ENCODE measurements around the gene TEX29.

Gene TEX29

DNA sequence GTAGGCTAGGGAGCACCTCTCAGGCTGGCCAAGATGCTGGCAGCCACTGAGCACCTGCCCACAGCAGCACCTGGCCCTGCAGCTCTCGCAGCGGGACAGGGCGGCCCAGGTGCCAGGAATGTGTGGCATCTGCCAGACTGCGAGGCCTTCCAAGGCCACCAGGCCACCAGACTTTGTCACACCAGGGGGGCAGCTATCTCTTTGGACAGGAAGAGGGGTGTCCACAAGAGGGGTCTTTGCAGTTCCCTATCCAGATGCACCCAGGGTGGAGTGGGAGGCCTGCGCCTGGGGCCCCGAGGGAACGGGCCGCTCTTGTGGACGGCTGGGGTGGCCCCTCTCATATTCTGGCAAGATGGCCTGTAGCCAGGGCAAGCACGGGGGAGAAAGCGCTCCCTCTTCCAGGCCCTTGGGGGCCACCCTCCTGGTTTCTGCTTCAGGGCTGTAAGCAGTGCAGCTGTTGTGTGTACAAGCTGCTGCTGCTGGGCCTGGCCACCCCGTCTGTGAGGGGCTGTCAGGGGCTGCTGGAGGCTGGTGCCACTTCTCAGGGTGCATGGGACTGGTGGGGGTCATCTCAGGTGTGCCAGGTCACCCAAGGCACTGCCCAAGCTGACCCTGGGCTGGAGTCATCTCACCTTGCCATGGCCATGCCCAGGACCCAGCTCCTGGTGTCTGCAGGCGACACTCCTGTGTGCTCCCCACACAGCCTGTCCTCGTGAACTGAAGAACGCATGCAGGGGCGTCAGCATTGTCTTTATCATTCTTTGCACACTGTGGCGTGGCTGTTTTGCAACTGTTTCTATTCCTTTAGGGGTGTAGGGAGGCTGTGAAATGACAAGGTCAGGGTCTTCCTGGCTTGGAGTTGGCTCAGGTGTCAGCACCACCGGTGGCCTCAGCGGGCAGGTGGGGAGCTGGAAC is 1.8 kb downstream of the TEX29 start:
- in situ Hi-C loops (cut with MboI; ENCODE audit: low sequenced_read_pairs) = no loop called here

DNA sequence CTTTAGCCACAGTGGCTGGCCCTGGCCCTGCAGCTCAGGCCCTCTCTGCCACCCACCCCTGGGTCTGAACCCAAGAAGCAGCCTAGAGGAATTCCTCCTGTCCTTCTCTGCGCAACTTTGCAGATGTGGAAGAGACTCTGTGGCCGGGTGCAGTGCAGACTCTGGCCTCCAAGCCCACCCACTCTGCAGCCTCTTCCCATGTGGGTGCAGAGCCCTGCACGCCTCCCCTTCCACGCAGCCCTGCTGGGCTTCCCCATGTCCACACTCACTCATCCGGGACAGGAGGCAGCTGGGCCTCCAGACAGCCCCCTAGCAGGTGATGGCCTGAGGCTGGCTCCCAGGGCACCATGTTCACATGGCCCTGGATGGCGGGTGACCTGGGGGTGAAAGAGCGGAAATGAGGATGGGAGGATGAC is 2.5 kb downstream of the TEX29 start:
- in situ Hi-C loops (cut with MboI; ENCODE audit: low sequenced_read_pairs) = no loop called here

DNA sequence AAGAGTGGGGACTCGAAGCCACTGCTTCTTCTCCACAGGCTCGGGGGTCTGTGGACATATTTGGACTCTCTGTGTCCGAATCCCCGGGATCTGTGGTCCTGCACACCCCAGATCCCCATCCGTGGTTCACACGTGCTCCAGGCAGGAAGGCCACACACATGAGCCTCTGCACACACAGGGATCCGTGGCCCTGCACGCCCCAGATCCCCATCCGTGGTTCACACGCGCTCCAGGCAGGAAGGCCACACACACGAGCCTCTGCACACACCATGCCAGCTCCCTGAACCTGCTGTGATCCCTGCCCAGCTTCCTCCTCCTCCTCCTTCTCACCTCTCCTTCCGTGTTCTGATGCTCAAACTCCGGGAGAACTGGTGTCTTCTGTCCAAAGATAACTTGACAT is 3.1 kb downstream of the TEX29 start:
- in situ Hi-C loops (cut with MboI; ENCODE audit: low sequenced_read_pairs) = no loop called here

DNA sequence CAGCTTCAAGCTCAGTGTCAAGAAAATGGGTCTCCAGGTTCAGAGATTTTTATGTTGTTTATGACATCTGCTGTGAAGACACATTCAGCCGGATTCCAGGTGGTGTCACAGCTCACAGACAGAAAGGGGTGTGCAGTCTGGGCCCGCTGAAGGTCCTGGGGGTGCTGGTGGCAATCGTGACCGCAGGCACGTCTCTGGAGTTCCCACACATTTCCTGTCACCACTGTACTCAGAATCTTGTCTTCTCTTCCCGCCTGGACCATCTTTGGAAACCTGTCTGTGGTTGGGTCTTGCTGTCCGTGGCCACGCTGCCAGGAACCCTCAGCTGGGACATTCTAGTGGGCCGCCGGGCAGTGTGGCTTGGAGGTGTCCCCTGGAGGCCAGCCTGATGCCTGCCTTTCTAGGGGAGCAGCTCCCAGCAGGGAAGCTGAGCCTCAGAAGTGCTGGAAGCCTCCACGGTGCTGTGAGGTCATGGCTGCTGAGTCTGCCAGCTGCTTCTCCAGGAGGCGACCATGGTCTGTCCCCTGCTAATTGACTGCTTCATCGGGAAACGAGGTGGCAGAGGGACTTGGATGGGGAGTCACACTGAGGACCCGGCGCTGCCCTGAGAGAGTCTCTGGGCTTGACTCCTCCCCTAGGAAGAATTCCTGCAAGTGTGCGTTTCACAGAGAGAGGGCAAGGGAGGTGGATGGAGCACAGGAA is 3.7 kb downstream of the TEX29 start:
- in situ Hi-C loops (cut with MboI; ENCODE audit: low sequenced_read_pairs) = no loop called here

DNA sequence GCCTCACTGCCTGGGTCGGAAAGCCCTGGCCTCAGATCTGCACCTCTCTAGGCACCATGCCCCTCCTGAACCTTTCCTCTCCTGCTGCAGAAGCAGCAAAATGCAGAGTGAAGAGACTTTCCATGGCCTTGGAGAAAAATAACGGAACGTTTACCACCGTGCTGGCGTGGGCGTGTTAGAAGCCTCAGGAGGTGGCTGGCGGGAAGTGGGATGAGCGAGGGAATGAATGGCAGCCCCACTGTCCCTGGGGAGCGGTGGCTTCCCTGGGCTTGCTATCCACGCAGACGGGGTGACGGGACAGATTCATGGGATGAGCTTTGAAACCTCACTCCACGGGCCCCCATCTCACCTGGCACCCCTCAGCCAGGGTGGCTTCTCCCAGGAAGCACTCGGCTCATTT is 4.3 kb downstream of the TEX29 start:
- in situ Hi-C loops (cut with MboI; ENCODE audit: low sequenced_read_pairs) = no loop called here

DNA sequence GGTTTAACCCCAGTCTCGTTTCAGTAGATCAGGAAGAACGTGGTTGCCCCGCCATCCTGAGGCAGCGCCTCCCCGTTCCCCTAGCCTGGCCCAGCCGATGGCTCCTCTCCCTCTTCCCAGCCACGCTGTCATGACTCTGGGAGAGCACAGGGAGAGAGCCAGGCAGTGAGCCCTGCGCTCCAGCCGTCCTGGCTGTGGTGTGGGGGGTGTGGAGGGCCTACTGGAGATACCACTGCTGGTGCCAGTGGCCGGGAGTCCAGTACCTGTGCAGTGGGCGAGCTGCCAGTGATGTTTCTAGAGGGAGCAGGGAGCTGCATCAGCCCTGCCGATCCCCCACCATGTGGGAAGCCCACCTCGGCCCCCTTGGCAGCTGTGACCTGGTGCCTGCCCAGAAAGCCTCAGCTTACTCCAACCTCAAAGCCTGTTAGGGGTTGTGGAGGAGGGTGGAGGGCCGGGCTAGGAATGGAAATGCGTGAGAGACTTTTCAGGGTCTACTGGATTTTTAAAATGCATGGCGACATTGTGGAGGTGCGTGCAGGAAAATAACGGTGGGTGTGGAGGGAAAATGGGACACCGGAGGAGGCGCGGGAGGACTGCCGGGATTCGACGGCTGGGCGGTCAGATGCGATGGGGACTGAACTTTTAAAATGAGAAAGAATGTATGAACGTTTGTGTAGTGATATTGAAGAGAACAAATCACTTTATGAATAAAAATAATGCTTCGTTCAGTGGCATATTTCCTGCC is 4.9 kb downstream of the TEX29 start:
- in situ Hi-C loops (cut with MboI; ENCODE audit: low sequenced_read_pairs) = no loop called here

DNA sequence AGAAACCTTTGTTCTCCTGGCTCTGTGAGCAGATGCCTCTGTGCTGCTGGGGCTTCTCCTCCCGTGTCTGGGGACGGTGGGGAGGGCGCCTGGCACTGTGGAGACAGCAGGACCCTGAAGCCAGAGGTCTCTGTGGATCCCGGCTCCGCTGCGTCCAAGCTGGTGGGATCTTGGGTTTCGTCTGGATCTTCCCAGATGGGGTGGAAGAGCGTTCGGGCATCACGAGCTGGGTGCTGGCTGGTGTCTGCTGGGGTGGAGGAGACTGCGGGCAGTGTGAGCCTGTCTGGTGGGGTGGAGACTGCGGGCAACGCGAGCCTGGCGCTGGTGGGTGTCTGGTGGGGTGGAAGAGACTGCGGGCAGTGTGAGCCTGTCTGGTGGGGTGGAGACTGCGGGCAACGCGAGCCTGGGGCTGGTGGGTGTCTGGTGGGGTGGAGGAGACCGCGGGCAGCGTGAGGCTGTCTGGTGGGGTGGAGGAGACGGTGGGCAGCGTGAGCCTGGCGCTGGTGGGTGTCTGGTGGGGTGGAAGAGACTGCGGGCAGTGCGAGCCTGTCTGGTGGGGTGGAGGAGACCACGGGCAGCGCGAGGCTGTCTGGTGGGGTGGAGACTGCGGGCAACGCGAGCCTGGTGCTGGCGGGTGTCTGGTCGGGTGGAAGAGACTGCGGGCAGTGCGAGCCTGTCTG is 5.6 kb downstream of the TEX29 start:
- in situ Hi-C loops (cut with MboI; ENCODE audit: low sequenced_read_pairs) = no loop called here

DNA sequence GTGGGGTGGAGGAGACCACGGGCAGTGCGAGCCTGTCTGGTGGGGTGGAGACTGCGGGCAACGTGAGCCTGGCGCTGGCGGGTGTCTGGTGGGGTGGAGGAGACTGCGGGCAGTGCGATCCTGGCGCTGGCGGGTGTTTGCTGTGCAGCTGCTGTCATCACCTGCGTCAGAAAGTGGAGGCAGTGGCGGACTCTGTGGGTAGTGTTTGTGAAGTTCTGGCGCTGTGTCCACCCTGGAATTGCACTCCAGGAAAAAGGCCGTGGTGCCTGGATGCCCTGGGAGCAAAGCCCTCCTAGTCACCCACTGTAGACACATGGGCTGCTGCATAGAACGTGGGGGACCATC is 6.2 kb downstream of the TEX29 start:
- in situ Hi-C loops (cut with MboI; ENCODE audit: low sequenced_read_pairs) = no loop called here

DNA sequence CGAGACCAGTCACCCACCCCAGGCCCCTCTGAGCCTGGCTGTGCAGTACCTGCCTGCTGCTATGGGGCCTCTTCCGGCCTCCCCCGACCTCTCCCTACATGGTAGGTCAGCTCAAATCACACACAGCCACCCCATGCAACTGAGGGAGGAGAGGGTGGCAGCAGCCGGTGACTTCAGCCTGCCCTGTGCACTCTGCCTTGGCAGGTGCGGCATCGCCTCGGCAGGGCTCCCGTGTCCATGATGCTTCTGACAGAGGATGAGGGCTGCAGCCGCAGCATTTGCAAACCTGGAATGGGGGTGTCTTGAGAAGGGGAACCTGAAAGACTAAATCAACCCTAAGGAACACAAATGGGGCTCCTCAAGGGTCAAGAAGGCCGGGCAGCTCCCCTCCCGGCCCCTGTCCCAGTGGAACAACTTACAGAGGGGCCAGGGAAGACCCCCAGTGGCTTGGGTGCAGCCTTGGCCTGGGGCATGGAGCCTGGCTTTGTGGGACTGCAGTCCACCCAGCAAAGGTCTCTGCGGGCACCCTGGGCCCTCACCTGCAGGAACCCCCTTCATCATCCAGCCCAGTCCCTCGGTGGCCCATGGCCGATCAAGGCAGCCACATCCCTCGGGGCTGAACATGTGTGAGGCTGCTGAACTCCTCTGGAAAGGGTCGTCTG is 6.7 kb downstream of the TEX29 start:
- in situ Hi-C loops (cut with MboI; ENCODE audit: low sequenced_read_pairs) = no loop called here

DNA sequence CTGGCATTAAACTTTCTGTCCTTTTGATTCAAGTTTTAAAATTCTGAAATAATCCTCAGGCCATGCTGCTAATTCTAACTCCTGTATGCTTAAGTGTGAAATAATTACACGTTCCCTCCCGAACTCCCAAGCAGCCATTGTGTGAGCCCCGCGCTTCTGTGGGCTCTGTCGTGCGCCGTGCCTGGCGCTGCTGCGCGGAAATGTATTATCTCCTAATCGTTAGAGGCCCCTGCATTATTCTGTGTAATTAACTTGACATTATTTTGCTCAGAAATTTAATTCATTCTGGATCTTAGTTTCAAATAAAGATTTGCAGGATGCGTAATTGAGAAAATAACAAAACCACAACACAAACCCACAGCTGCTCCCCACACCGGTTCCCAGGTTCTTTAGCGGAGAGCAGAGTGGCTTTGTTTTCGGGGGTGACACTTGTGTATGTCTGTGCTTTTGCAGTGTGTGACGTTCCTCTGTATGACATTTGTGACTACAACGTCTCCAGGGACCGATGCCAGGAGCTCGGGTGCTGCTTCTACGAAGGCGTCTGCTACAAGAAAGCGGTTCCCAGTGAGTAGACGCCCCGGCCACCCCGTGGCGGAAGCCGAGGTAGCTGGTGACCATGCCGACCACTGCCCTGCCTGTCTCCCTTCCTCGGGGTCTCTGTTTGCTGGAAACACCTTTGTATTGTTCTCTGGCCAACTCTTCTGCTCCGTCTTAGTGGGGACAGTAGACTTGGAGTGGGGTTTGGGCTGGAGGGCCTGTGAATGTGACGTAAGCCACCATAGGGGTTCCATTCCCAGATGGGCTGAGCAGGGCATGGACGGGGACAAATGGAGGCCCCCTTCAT is 7.5 kb downstream of the TEX29 start:
- in situ Hi-C loops (cut with MboI; ENCODE audit: low sequenced_read_pairs) = no loop called here

DNA sequence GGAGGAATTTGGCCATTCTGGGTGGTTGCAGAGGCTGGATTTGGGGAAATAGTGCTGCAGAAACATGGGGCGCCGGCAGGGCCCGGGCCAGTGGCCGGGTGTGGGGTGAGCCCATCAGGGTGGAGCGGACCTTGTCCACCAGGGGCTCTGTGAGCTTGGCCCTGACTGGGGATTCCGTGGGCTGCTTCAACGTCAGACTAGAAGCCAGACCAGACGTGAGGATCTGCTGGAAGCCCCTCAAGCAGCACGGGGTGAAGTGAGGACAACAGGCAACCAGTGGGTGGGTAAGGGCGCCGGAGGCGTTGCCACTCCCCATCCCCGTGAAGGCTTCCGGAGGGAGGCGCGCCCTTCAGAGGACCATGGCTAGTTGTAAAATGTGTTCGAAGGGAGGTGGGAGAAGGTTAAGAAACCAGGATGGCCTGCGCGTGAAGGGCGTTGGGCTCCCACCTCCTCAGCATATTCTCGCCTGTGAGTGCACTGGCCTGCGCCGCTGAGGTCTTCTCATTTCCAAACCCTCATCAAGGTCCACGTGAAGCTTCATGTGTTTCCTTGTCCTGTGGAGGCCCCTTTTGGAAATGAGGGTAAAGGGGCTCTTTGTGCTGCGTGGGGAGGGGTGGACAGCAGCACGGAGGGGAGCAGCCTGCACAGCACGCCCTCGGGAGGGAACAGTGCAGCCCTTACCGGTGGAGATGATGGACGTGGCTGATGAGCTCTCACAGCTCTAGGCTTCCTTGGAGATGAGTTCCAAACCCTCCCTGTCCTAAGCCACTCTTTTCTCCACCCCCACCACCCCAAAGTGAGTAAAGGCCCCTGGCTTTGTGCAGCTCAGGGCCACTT is 8.3 kb downstream of the TEX29 start:
- in situ Hi-C loops (cut with MboI; ENCODE audit: low sequenced_read_pairs) = no loop called here

DNA sequence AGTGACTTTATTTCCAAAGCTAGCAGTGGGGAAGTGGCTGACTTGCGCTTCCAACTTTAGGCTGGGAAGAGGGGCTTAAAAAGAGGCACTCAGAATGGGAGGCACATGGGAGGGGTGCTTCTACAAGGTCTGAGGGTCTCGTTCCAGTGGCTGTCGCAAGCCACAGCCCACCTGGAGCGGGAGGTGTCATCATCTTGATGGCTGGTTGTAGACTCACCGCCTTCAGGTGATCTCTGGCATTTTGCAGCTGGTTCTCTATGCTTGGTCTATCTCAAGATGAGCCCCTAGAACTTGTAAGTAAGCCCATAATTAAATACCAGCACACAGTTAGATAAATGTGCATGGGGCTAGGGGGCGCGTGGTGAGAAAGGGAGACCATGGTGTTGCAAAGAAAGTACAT is 9.2 kb downstream of the TEX29 start:
- in situ Hi-C loops (cut with MboI; ENCODE audit: low sequenced_read_pairs) = no loop called here

DNA sequence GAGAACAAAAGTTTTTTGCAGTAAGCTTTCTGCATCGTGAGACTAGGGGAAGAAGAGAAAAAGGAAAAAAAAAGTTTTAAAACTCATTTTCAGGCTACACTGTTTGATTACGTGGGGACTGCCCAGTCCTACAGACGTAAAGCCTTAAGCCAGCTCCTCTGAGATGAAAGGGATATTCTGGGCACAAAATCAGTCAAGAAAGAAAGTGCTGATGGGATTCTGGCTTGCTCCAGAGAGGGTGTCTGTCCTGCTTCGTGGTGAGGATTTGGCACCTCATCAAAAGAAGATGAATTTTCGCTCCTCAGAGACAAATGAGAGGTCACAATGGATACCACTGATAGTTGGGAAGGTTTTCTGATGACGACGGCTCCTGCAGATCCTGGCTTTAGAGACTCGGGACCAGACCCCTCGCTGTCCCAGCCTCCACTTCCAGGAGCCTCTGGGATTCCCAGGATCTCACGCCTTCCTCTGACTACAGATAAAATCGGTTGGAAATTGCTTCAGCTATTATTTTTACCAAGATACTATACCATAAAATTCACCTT is 9.7 kb downstream of the TEX29 start:
- in situ Hi-C loops (cut with MboI; ENCODE audit: low sequenced_read_pairs) = no loop called here

DNA sequence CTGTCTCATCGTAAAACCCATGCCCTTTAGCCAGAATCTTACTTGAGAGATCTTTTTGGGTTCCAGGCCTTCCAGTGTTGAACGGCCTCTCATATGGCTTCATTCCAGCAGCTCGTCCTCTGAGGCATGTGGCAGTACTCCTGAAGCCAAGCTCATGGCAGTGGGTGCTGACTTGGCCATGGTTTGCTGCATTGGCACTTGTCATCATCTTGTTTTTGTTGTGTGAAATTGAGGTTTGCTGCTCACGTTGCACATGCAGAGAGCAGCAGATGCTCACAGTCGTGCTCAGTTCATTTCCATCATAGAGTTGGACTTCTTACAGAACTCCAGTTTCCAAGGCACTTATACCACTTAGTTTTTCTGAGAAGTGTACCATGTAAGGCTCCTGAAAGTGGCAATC is 14.9 kb downstream of the TEX29 start:
- in situ Hi-C loops (cut with MboI; ENCODE audit: low sequenced_read_pairs) = no loop called here

DNA sequence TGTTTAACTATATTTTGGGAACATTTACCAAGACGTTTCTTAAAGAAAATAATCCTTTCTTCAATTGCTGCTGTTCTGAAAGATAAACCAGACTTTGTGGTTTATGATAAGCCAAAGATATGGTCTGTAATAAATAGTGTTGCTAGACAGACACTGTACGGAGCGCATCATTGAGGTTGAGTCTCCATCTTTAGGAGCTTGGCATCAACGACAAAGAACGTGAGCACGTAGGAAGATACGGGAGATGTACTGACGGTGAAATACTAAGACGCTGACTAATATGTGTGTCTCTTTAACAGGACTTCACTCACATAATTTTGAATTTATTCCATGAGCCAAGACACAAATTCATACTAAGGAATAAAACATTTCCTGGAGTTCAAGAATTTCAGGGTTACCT is 16.2 kb downstream of the TEX29 start:
- in situ Hi-C loops (cut with MboI; ENCODE audit: low sequenced_read_pairs) = no loop called here

DNA sequence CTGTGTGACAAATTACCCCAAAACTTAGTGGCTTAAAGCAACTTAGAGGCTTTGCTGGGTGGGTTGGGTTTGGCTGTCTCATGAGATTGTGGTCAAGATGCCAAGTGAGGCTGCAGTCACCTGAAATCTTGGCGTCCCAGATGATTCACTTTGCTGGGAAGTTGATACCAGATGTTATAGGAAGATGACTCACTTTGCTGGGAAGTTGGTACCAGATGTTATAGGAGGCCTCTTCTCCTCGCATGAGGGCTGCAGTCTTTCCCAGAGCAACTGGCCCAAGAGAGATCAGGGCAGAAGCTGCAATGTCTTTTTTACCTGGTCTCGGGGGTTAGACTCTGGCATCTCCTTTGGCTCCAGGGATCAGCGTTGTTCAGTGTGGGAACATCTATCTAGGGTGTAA is 16.8 kb downstream of the TEX29 start:
- in situ Hi-C loops (cut with MboI; ENCODE audit: low sequenced_read_pairs) = no loop called here

DNA sequence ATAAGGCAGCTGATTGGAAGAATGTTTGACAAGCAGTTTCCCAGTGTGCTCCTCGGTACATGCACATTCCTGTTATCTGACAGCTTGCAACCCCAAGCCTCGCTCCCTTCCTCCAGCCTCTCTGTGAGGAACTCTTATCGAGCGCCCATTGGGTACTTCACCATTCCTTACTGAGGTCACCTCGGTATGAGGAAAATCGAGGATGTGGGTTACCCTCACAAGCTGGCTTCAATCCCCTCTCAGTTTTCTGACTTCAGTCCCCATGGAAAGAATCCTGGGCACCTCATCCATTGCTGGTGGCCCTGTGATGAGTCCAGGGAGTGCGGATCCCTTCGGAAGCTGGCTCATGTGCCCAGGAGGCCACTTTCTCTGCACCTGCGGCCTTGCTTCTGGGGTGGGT is 17.3 kb downstream of the TEX29 start:
- in situ Hi-C loops (cut with MboI; ENCODE audit: low sequenced_read_pairs) = no loop called here

DNA sequence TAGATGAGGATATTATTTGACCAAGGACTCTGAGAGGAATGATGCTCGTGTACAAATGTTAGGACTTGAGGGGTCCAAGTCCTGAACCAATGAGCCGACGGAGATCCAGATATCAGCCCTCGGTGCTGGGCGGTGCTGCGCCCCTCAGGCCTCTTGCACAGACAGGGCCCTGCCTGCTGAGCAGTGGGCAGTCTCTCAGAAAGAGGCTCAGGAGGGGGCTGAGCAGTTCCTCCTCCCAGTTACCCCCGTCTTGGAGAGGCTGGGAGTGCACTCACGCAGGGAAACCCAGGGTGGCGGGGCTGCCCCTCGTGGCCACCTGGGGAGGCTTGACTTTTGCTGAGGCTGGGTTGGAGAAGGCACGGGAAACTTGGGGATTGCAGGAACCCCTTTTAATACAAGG is 18.4 kb downstream of the TEX29 start:
- in situ Hi-C loops (cut with MboI; ENCODE audit: low sequenced_read_pairs) = no loop called here
